GM18517 (cell line): ENCODE data around the gene DHRSX.
"Not testable (repeated sequence)": the region's sequence is repeated elsewhere in the genome, so short reads cannot be mapped to it uniquely, and the experiment has no call there.

ENCODE experiments used
- ATAC-seq: cut with Tn5 transposase; IDR thresholded peaks from one replicate; pipeline ENCODE4 v1.9.1; 2021; ENCODE audit warnings: mild to moderate bottlenecking, moderate library complexity; ENCODE audit not compliant: unreplicated experiment

The DHRSX gene

DNA sequence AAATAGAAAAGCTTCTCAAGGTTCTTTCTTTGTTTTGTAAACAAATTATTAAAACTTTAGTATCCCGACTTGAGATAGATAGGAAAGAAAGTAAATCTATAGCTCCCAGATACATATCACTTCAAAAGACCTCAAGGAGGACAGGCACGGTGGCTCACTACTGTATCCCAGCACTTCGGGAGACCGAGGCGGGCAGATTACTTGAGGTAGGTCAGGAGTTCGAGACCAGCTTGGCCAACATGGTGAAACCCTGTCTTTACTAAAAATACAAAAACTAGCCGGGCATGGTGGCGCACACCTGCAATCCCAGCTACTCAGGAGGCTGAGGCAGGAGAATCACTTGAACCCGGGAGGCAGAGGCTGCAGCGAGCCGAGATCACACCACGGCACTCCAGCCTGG lies 260.0 kb downstream of the DHRSX start:
- ATAC-seq = not testable (repeated sequence)

GRCh38 chrX:2237976-2238375 lies 262.8 kb downstream of the DHRSX start:
- no peak for ATAC-seq

- ATAC-seq = no peak
Measured at GRCh38 chrX:2231570-2232192, 269.1 kb downstream of the DHRSX start.

DNA sequence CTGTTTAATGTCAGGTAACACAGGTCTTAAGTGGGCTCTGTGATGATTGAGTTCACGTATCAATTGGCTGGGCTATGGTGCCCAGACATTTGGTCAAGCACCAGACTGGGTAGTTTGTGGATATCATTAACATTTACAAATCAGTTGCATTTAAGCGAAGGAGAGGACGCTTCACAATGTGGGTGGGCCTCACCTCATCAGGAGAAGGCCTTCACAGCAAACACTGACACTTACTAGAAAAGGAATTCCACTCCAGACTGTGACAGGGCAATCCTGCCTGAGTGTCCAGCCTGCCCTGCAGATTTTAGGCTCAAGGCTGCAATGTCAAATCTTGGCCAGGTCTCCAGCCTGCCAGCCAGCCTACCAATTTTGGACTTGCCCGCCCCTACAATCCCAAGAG lies 270.3 kb downstream of the DHRSX start:
- no peak for ATAC-seq

- ATAC-seq = no peak
Measured at GRCh38 chrX:2228536-2228935, 272.2 kb downstream of the DHRSX start.

- no peak for ATAC-seq
Measured at GRCh38 chrX:2226906-2227656, 273.7 kb downstream of the DHRSX start.

GRCh38 chrX:2226182-2226581 lies 274.6 kb downstream of the DHRSX start:
- no peak for ATAC-seq

DNA sequence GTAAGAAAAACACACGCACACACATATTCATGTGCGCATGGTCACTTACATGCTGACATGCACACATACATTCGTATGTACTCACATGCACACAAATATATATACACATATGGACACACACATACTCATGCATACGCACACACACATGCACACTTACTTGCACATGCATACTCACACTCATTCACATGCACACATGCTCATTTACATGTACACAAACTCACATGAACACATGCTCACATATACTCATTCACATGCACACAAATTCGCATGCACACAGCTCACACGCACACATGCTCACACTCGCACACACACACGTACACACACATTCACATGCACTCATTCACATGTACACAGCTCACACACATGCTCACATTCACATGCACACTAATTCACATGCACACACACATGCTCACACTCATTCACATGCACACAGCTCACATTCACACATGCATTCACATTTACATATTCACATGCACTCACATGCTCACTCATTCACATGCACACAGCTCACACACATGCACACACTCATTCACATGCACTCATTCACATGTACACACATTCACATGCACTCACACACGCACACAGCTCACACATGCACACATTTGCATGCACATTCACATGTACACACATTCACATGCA lies 276.1 kb downstream of the DHRSX start:
- ATAC-seq = no peak

DNA sequence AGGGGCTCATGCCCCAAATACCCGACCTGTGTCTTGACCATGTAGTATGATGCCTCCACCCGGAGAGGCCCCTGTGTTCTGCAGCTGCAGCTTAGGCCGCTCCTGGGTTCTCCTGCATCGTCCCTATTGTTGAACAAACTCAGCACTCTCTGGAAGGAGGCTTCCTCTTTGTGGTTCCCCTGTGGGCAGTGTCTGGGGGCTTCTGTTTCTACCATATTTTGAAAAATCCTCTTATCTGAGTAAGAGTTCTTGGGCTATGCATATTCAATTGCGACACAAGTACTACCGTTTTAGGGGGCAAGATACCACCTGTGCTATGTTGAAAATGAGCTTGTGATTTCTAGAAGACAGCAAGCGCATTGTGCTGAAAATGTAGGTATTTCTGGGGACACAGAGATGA lies 276.6 kb downstream of the DHRSX start:
- ATAC-seq = no peak

DNA sequence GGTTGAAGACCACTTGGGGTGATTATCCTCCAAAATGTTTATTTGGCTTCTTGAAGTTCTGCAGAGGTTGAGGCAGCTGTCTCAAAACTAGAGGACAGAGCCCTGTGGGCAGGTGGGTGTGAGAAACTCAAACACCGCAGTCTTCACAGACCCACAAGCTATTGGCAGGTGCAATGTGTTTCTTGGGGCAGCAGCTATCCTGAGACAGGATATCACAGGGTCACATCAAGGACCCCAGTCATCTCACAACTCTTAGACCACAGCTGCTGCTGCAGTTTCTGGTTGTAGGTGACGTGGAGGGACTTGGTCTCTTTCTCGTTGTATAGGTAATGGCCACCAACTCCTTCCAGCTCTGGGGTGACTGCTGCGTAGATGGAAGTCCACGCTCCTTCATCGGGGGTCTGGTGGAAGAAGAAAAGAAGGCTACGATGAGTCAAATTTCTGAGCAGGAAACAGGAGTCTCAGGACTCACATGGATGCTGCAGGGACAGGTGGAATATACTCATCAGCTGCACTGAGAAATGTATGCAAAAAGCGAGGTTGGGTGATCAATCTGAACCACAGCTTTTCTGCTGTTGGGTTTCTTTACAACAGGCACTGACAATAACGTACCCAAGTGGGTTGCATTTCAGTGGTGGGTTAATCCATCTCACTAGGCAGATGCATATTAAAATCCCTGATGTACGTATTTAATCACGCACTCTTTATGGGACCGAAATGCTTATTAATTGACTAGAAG lies 279.8 kb downstream of the DHRSX start:
- no peak for ATAC-seq

- ATAC-seq = no peak
Measured at GRCh38 chrX:2220296-2220695, 280.5 kb downstream of the DHRSX start.

- not testable (repeated sequence) for ATAC-seq
Measured at GRCh38 chrX:2214138-2214823, 286.5 kb downstream of the DHRSX start.

- ATAC-seq = not testable (repeated sequence)
Measured at GRCh38 chrX:2211667-2212066, 289.1 kb downstream of the DHRSX start.

DNA sequence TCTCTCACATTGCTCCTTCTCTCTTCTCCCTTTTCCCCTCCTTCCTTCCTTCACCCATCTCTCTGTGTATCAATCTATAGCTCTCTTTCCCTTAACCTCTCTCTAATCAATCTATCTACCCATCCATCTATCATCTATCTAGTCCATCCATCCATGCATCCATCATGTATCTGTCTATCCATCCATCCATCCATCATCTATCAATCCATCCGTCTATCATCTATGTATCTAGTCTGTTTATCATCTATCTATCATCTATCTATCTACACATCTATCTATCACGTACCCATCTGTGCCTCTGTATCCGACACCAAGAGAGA lies 307.5 kb downstream of the DHRSX start:
- ATAC-seq = no peak

DNA sequence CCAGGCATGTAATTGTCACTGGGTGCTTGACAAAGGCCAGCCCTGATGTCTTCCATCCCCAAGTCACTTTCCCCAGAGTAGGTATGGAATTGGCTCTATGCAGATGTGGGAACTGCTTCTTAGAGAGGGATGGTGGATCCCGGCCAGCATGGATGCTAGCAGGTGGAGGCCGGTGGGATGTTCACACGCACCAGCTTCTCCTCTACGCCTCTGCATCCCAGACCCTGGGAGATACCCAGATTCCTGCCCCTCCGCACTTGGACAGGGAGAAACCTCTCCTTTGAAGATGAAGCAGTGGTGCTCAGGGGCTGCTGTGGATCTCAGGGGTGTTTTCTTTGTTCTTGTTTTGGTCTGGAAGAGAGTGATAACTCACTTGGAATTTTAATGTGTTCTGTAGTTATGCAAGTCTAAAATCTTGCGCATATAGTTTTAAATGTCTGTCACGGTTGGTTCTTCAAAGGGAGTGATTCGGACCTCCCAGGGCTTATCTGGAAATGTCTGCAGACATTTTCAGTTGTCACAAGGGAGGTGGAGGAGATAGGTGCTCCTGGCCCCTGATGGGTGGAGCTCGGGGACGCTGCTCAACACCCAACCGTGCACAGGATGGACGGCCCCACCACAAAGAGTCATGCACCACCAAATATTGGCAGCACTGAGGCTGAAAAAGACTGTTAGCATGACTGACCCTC lies 308.0 kb downstream of the DHRSX start:
- no peak for ATAC-seq

GRCh38 chrX:2188840-2189239 lies 311.9 kb downstream of the DHRSX start:
- no peak for ATAC-seq

DNA sequence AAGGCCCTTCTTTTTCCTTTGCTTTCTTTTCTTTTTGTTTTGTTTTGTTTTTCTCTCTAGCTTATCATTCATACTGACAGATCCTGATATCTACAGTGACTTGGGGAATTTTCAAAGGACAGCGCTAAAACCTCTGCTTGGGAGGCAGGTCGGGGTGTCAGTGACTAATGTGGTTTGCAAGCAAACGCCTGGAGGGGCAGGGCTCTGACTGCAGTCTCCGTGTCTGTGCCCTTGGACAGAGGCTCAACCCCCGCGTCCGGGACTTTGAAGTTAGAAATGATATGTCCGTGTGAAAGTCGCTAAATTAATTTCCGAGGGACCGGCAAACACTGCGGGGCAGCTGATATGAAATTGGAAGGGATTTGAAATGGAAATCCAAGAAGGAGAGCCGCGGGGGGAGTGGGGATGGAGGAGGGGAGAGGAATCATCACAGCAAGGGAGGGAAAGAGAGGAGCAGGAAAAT lies 312.4 kb downstream of the DHRSX start:
- no peak for ATAC-seq

DNA sequence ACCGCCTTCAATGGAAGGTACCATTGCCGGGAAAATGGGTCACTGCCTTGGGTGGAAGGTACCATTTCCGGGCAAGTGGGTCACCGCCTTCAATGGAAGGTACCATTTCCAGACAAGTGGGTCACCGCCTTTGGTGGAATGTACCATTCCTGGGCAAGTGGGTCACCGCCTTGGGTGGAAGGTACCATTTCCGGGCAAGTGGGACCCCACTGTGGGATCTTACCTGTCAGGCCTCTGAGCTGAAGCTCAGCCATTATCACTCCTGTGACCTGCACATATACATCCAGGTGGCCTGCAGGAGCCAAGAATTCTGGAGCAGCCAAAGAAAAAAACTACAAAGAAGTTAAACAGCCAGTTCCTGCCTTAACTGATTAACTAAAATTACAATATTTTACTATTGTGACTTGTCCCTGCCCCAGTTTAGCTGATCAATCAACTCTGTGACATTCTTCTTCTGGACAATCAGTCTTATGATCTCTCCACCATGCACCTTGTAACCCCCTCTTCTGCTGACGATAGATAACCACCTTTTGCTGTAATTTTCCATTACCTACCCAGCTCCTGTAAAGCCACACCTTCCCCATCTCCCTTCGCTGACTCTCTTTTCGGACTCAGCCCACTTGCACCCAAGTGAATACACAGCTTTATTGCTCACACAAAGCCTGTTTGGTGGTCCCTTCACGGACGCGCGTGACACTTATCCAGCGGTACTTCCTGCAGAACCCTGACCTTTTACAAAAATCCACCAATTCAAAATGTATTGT lies 313.2 kb downstream of the DHRSX start:
- no peak for ATAC-seq

GRCh38 chrX:2185341-2186082 lies 315.3 kb downstream of the DHRSX start:
- no peak for ATAC-seq
